Superior temporal gyrus (tissue), 1 donor: Measurements from ENCODE around the gene ADRM1.

Experiments used
- DNase-seq: peaks from one replicate; pipeline ENCODE4 v3.0.0-alpha.2; 2016; ENCODE audit errors: extremely low spot score

ADRM1 gene

GRCh38 chr20:62355878-62356588 is 53.2 kb downstream of the ADRM1 start:
- no peak for DNase-seq

- DNase-seq = no peak
These were observed 53.9 kb downstream of the ADRM1 start for GRCh38 chr20:62356589-62357186.

DNA sequence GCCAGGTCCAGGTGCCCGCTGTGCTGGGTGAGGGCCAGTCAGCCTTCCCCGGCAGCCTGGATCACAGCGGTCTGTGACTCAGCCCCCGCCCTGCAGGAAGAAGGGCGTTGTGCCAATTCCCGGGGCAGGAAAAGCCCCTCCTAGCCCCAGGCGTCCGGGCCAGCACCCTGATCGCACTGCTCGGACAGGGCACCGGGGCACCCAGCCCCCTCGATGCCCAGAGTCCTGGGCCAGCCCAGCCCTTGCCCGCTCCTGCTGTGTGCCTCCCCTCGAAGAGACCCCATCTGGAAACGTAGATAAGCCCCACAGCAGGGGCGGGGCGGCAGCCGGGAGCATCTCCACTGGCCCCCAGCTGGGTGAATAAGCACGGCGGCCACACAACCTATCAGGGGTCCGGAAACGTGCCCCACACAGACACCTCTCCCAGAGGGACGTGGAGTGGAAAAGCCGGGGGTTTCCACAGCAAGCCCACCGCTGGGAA is 54.4 kb downstream of the ADRM1 start:
- DNase-seq = no peak

DNA sequence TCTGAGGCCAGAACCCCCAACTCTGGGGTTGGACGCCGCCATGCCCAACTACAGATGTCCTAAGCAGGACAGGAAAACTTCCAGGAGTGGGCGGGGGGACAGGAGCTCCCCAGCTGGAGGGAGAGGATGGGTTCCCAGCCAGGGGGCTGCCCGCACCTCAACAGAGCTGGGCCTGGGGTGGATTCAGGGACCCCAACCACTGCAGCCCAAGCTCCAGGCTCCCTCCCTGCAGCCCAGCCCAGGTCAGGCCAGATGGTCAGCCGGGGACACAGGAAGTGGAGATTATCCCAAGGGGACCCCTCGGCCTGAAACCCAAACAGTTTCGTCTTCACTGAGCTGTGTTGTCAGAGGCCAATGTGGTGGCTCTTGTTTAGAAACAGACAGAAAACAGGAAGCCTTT is 54.9 kb downstream of the ADRM1 start:
- no peak for DNase-seq
